Tibial nerve (tissue), 4 donors: ENCODE data around the gene ERG. TPM values are rescaled to one million over a fixed set of nuclear protein-coding genes. Genes with fewer than 3 reads are reported as not detected.

Experiments used
- DNase-seq, 2 donors: peaks; one replicate each; pipeline ENCODE4 v3.0.0-alpha.2; 2019; ENCODE audit warnings: low spot score in 2 of 2
- H3K27ac ChIP-seq, 4 donors: fragments of 200-600 bp; sonication (generic) in 3 of 4; one replicate each; pipeline ENCODE4 v1.5.1; 2017 to 2019; ENCODE audit warnings: mild to moderate bottlenecking in 1 of 4
- H3K27me3 ChIP-seq, 2 donors: fragments of 200-600 bp; sonication (generic) in 1 of 2; one replicate each; pipeline versions ENCODE4 v1.5.1 to v1.6.0; 2017 to 2019
- H3K36me3 ChIP-seq, 3 donors: fragments of 200-600 bp; sonication (generic); one replicate each; pipeline ENCODE4 v1.5.1; 2018 to 2019
- H3K4me1 ChIP-seq, 4 donors: fragments of 200-600 bp; sonication (generic) in 3 of 4; one replicate each; pipeline ENCODE4 v1.5.1; 2017 to 2019
- H3K4me3 ChIP-seq, 4 donors: fragments of 200-600 bp; sonication (generic) in 3 of 4; one replicate each; pipeline ENCODE4 v1.5.1; 2017 to 2019; ENCODE audit warnings: mild to moderate bottlenecking in 1 of 4, moderate library complexity in 1 of 4
- H3K9me3 ChIP-seq, 4 donors: fragments of 200-600 bp; sonication (generic) in 3 of 4; one replicate each; pipeline ENCODE4 v1.5.1; 2017 to 2019
- EP300 ChIP-seq, 2 donors: sonication (generic); formaldehyde crosslinking; IDR thresholded peaks; one replicate each; pipeline ENCODE4 v1.6.1; 2017; ENCODE audit warnings: antibody characterized with exemption in 2 of 2, mild to moderate bottlenecking in 1 of 2
- POLR2A ChIP-seq, 2 donors: fragments of 450-650 bp; IDR thresholded peaks; one replicate each; pipeline ENCODE4 v1.6.1; 2017; ENCODE audit warnings: antibody characterized with exemption in 2 of 2, mild to moderate bottlenecking in 2 of 2, moderate library complexity in 2 of 2
- WGBS, 2 donors: methylation state at CpG; one replicate each; pipeline ENCODE4 v1.1.5; 2018; 5-methylcytosine and 5-hydroxymethylcytosine counted together
- total RNA-seq, 4 donors: library from RNA; depleted of rRNA; stranded (reverse); fragments of >200 nt; gene quantifications; one replicate each; pipeline ENCODE4 v1.1.0, GENCODE V29; 2016
- TF ChIP-seq, protein P1 (sequence below), 5 experiments: fragments of 200-600 bp in 3 of 5; fragments of 450-650 bp in 2 of 5; sonication (generic) in 3 of 5; IDR thresholded peaks; one replicate each; pipeline ENCODE4 v1.5.1; 2016 to 2019; ENCODE audit warnings: antibody characterized with exemption in 5 of 5, mild to moderate bottlenecking in 3 of 5, moderate library complexity in 2 of 5

Gene ERG
- total RNA-seq, 4 donors from 2014 or later = 5.9 to 20.4 (median 17.6) TPM

DNA sequence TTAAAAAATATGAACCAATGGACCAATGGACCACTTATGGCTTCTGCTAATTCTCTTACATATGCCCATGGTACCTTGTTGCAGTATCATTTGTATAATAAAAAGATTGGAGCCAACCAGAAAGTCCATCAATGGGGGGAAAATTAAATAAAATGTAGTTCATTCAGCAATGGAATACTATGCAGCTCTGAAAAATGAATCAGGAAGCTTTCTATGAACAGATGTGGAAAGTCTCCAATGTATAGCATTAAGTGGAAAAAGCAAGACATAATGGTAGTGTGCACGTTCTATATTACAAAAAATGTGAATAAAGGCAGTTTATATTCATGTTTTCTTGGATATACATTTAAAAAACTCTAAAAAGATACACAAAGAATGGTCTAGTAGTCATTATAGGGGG, 140.2 kb downstream of the ERG start:
- peaks cover 0 to 5% (median 0%) of the 10 kb centered on the region in 4 donors for H3K4me1 ChIP-seq
- TF ChIP-seq POLR2A (IDR thresholded peaks at IDR 0.05) (no peak), EP300 (IDR thresholded peaks at IDR 0.05) (no peak)
- TF ChIP-seq, protein P1, sequence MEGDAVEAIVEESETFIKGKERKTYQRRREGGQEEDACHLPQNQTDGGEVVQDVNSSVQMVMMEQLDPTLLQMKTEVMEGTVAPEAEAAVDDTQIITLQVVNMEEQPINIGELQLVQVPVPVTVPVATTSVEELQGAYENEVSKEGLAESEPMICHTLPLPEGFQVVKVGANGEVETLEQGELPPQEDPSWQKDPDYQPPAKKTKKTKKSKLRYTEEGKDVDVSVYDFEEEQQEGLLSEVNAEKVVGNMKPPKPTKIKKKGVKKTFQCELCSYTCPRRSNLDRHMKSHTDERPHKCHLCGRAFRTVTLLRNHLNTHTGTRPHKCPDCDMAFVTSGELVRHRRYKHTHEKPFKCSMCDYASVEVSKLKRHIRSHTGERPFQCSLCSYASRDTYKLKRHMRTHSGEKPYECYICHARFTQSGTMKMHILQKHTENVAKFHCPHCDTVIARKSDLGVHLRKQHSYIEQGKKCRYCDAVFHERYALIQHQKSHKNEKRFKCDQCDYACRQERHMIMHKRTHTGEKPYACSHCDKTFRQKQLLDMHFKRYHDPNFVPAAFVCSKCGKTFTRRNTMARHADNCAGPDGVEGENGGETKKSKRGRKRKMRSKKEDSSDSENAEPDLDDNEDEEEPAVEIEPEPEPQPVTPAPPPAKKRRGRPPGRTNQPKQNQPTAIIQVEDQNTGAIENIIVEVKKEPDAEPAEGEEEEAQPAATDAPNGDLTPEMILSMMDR (IDR thresholded peaks at IDR 0.05) = no peak
- H3K27me3 ChIP-seq = no peaks in the 10 kb centered on the region
- WGBS, 2 donors = 80 to 86% methylated on average over 1 of the region's 1 CpG
- H3K27ac ChIP-seq = no peak overlapping the region
- no peaks in the 10 kb centered on the region for H3K9me3 ChIP-seq
- no peaks in the 10 kb centered on the region for H3K36me3 ChIP-seq
- DNase-seq = no peak
- no peak overlapping the region for H3K4me3 ChIP-seq

- Histone ChIP-seq H3K27ac (no peak overlapping the region), H3K4me3 (no peak overlapping the region), H3K9me3 (no peaks in the 10 kb centered on the region), H3K27me3 (no peaks in the 10 kb centered on the region), H3K36me3 (no peaks in the 10 kb centered on the region), H3K4me1 (peaks cover 0 to 10% (median 0%) of the 10 kb centered on the region in 4 donors)
- WGBS, 2 donors = 79 to 83% methylated on average over 14 of the region's 14 CpGs
- TF ChIP-seq, protein P1 (IDR thresholded peaks at IDR 0.05) = no peak
- TF ChIP-seq EP300 (IDR thresholded peaks at IDR 0.05) = no peak
- TF ChIP-seq POLR2A (IDR thresholded peaks at IDR 0.05) = no peak
- no peak for DNase-seq
Observed at GRCh38 chr21:38356883-38357625, 141.2 kb downstream of the ERG start.

DNA sequence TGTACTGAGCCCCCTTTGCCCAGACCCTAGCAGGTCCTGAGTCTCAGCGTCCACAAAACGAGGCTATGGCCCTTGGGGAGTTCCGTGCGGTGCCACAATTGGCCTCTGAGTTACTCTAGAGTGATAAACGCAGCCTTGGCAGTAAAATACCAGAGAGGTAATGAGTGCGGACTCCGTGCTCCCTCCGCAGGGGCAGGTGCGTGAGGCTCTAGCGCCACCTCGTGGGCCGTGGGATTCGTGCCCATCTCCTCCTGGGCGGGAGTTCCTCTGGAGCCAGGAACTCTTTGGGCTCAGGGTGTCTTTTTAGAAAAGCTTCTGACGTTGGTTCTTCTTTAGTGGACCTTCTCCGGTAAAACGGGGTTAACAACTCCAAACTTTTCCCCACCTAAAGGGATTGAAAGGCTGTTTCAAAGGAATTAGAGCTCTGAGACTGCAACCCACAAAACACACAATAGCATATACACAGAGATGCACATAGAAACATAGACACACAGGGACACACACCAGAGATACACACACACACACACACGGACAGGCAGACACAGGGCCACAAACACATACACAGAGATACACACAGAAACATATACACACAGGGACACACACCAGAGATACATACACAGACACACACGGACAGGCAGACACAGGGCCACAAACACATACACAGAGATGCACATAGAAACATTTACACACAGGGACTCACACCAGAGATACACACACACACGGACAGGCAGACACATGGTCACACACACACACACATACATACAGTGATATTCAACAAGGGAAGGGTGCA, 142.1 kb downstream of the ERG start:
- Histone ChIP-seq H3K27ac (no peak overlapping the region), H3K27me3 (no peaks in the 10 kb centered on the region), H3K4me1 (peaks cover 0 to 16% (median 0%) of the 10 kb centered on the region in 4 donors), H3K9me3 (no peaks in the 10 kb centered on the region), H3K36me3 (no peaks in the 10 kb centered on the region), H3K4me3 (no peak overlapping the region)
- no peak for TF ChIP-seq POLR2A (IDR thresholded peaks at IDR 0.05)
- peak in 1 of 2 donors; percentile 10 for TF ChIP-seq EP300 (IDR thresholded peaks at IDR 0.05)
- TF ChIP-seq, protein P1 (IDR thresholded peaks at IDR 0.05) = peak; percentile 63 to 87 (median 73)
- WGBS, 2 donors = 8 to 11% methylated on average over 18 to 20 of the region's 20 CpGs
- DNase-seq = peak; percentile 53 to 72

DNA sequence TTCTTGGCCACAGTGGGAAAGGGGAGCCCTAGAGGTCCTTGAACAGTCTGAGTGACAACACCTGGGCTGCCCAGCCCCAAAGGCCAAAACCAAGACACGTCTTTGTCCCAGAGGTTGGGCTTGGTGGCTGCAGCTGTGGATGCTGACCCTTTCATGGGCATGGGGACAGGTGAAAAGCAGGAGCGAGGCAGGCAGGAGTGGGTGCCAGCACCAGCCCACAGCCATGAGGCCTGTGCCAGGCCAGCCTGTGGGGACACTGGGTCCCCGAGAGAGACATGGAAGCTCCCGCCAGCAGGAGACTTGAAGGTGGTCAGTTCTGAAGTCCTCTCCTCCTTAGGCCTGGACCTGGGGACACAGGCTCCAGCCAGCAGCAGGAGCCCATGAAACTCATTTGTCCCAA, 142.9 kb downstream of the ERG start:
- TF ChIP-seq EP300 (IDR thresholded peaks at IDR 0.05) = no peak
- TF ChIP-seq, protein P1 (IDR thresholded peaks at IDR 0.05) = no peak
- TF ChIP-seq POLR2A (IDR thresholded peaks at IDR 0.05) = no peak
- whole genome bisulfite sequencing, 2 donors = 95 to 97% methylated on average over 4 of the region's 4 CpGs
- Histone ChIP-seq H3K9me3 (no peaks in the 10 kb centered on the region), H3K27me3 (no peaks in the 10 kb centered on the region), H3K4me1 (peaks cover 0 to 16% (median 0%) of the 10 kb centered on the region in 4 donors), H3K36me3 (no peaks in the 10 kb centered on the region), H3K27ac (no peak overlapping the region), H3K4me3 (no peak overlapping the region)
- no peak for DNase-seq

DNA sequence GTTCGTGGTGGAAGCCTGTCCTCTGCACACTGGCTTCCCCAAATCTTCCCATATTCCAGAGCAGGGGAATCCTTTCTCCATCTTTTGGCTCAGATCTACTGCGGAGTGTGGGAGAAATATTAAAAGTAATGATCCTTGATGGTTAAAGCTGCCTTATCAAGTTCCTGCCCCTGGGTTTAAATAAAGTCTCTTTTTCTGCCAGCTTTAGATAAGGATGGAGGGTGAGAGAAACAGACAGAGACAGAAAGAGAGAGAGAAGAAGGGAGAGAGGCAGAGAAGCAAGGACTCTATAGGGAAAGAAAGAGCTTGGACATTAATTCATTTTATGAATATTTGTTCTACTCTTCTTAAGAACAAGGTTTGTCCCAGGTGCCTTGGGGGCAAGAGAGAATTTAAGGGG, 143.5 kb downstream of the ERG start:
- no peak overlapping the region for H3K27ac ChIP-seq
- DNase-seq = no peak
- 87 to 88% methylated on average over 2 of the region's 2 CpGs for WGBS, 2 donors
- H3K4me3 ChIP-seq = no peak overlapping the region
- TF ChIP-seq EP300 (IDR thresholded peaks at IDR 0.05) (no peak), POLR2A (IDR thresholded peaks at IDR 0.05) (no peak)
- TF ChIP-seq, protein P1 (IDR thresholded peaks at IDR 0.05) = no peak
- no peaks in the 10 kb centered on the region for H3K27me3 ChIP-seq
- peaks cover 0 to 16% (median 0%) of the 10 kb centered on the region in 4 donors for H3K4me1 ChIP-seq
- no peaks in the 10 kb centered on the region for H3K9me3 ChIP-seq
- no peaks in the 10 kb centered on the region for H3K36me3 ChIP-seq
